HG03108 (cell line): ENCODE data around the gene RTP5.
"Not testable (repeated sequence)": the region's sequence is repeated elsewhere in the genome, so short reads cannot be mapped to it uniquely, and the experiment has no call there.

Experiments used
- ATAC-seq: cut with Tn5 transposase; IDR thresholded peaks from one replicate; pipeline ENCODE4 v1.9.1; 2021; ENCODE audit warnings: moderate library complexity; ENCODE audit not compliant: unreplicated experiment

The RTP5 gene

GRCh38 chr2:241869087-241869961, at the start of gene RTP5:
TSS of gene RTP5 (plus strand) at chr2:241869729. CDS start at chr2:241869757, 28 bp downstream.
- no peak for ATAC-seq

- not testable (repeated sequence) for ATAC-seq
Observed at GRCh38 chr2:241819947-241820624, 49.4 kb upstream of the RTP5 start.

GRCh38 chr2:241820625-241821384, 48.7 kb upstream of the RTP5 start:
- ATAC-seq = no peak

- no peak for ATAC-seq
Observed at GRCh38 chr2:241821460-241822263, 47.9 kb upstream of the RTP5 start.

- no peak for ATAC-seq
Observed at GRCh38 chr2:241822264-241822623, 47.3 kb upstream of the RTP5 start.

GRCh38 chr2:241823531-241824437, 45.7 kb upstream of the RTP5 start:
- ATAC-seq = not testable (repeated sequence)

- no peak for ATAC-seq
Observed at GRCh38 chr2:241827394-241827793, 42.1 kb upstream of the RTP5 start.

- no peak for ATAC-seq
Observed at GRCh38 chr2:241833101-241833663, 36.3 kb upstream of the RTP5 start.

- ATAC-seq = not testable (repeated sequence)
Observed at GRCh38 chr2:241833756-241834526, 35.6 kb upstream of the RTP5 start.

- no peak for ATAC-seq
Observed at GRCh38 chr2:241834527-241835210, 34.9 kb upstream of the RTP5 start.

- no peak for ATAC-seq
Observed at GRCh38 chr2:241835611-241836010, 33.9 kb upstream of the RTP5 start.

- no peak for ATAC-seq
Observed at GRCh38 chr2:241836292-241836691, 33.2 kb upstream of the RTP5 start.

GRCh38 chr2:241837197-241837965, 32.1 kb upstream of the RTP5 start:
- no peak for ATAC-seq

- ATAC-seq = no peak
Observed at GRCh38 chr2:241841181-241842066, 28.1 kb upstream of the RTP5 start.

- no peak for ATAC-seq
Observed at GRCh38 chr2:241842067-241842415, 27.5 kb upstream of the RTP5 start.

GRCh38 chr2:241842620-241843211, 26.8 kb upstream of the RTP5 start:
- peak; percentile 45 for ATAC-seq
